ENCODE measurements around the gene NMNAT3.

Gene NMNAT3

GRCh38 chr3:139674571-139675260 lies 3.1 kb downstream of the NMNAT3 start:
- DNase-seq, result no peak

GRCh38 chr3:139672884-139673283 lies 4.9 kb downstream of the NMNAT3 start:
- no peak for DNase-seq

GRCh38 chr3:139671863-139672646 lies 5.7 kb downstream of the NMNAT3 start:
- DNase-seq, result no peak

GRCh38 chr3:139671107-139671506 lies 6.7 kb downstream of the NMNAT3 start:
- DNase-seq, result no peak

- DNase-seq, result no peak
These were observed 7.6 kb downstream of the NMNAT3 start for GRCh38 chr3:139670196-139670595.

GRCh38 chr3:139668332-139668731 lies 9.4 kb downstream of the NMNAT3 start:
- no peak for DNase-seq

GRCh38 chr3:139664958-139665357 lies 12.8 kb downstream of the NMNAT3 start:
- no peak for DNase-seq

- no peak for DNase-seq
These were observed 17.5 kb downstream of the NMNAT3 start for GRCh38 chr3:139660269-139660668.

- no peak for DNase-seq
These were observed 18.3 kb downstream of the NMNAT3 start for GRCh38 chr3:139659511-139659910.

GRCh38 chr3:139657936-139658335 lies 19.8 kb downstream of the NMNAT3 start:
- DNase-seq, result no peak

- no peak for DNase-seq
These were observed 20.3 kb downstream of the NMNAT3 start for GRCh38 chr3:139657434-139657833.

- DNase-seq, result no peak
These were observed 21.7 kb downstream of the NMNAT3 start for GRCh38 chr3:139655909-139656595.

GRCh38 chr3:139654637-139655365 lies 23.0 kb downstream of the NMNAT3 start:
- no peak for DNase-seq

- no peak for DNase-seq
These were observed 24.2 kb downstream of the NMNAT3 start for GRCh38 chr3:139653582-139653981.

- no peak for DNase-seq
These were observed 25.2 kb downstream of the NMNAT3 start for GRCh38 chr3:139652561-139652960.

GRCh38 chr3:139647866-139648435 lies 29.8 kb downstream of the NMNAT3 start:
- no peak for DNase-seq

GRCh38 chr3:139646512-139646911 lies 31.3 kb downstream of the NMNAT3 start:
- no peak for DNase-seq

GRCh38 chr3:139642996-139643395 lies 34.8 kb downstream of the NMNAT3 start:
- DNase-seq, result peak; percentile 8

- DNase-seq, result no peak
These were observed 37.3 kb downstream of the NMNAT3 start for GRCh38 chr3:139640456-139640855.

GRCh38 chr3:139639662-139640061 lies 38.1 kb downstream of the NMNAT3 start:
- no peak for DNase-seq

- no peak for DNase-seq
These were observed 39.3 kb downstream of the NMNAT3 start for GRCh38 chr3:139638518-139638917.

- no peak for DNase-seq
These were observed 41.3 kb downstream of the NMNAT3 start for GRCh38 chr3:139636511-139636910.
